HFFc6 (cell line): ENCODE measurements around the gene CKAP5. TPM values are rescaled to one million over a fixed set of nuclear protein-coding genes. Genes with fewer than 3 reads are reported as not detected.
A peak's percentile ranks its signal among the peaks of the same experiment; 100 is the strongest.

ENCODE experiments used
- DNase-seq: peaks from one replicate; pipeline ENCODE4 v3.0.0-alpha.2; 2018
- H3K27ac Mint-ChIP-seq: 2 replicates; pipeline ENCODE4 v1.8.0; 2020; ENCODE audit warnings: mild to moderate bottlenecking, mixed read lengths
- H3K27me3 Mint-ChIP-seq: 2 replicates; pipeline ENCODE4 v1.8.0; 2021; ENCODE audit warnings: mild to moderate bottlenecking, moderate library complexity, mixed read lengths; ENCODE audit not compliant: insufficient read depth
- H3K36me3 Mint-ChIP-seq: 2 replicates; pipeline ENCODE4 v1.8.0; 2021; ENCODE audit warnings: low read depth, mixed read lengths
- H3K4me1 Mint-ChIP-seq: 2 replicates; pipeline ENCODE4 v1.8.0; 2020; ENCODE audit warnings: low read depth, mixed read lengths
- H3K4me3 Mint-ChIP-seq: 2 replicates; pipeline ENCODE4 v1.8.0; 2020; ENCODE audit warnings: mild to moderate bottlenecking, moderate library complexity, mixed read lengths
- H3K9me3 Mint-ChIP-seq: 2 replicates; pipeline ENCODE4 v1.8.0; 2020; ENCODE audit warnings: mild to moderate bottlenecking, mixed read lengths
- CTCF ChIP-seq: fragments of 200-600 bp; sonication (generic); IDR thresholded peaks from 2 replicates; pipeline ENCODE4 v1.5.0; 2021; ENCODE audit warnings: antibody characterized with exemption, mild to moderate bottlenecking
- total RNA-seq, 6 experiments: library from RNA; stranded (reverse); fragmentation: NEBNext Ultra II Directional; extraction: Animal tissue kit (Norgen Biotek cat#: 25700); gene quantifications; 2 replicates in 1 of 6; 3 replicates in 5 of 6; pipeline ENCODE4 v1.2.3, GENCODE V29; 2021

The CKAP5 gene
- total RNA-seq, 6 experiments from 2014 or later, result 87.8 to 125 (median 116) TPM

- Mint-ChIP-seq H3K9me3 (no peaks in the 10 kb centered on the region), H3K36me3 (no peaks in the 10 kb centered on the region), H3K27ac (no peak overlapping the region), H3K27me3 (peaks cover 4% of the 10 kb centered on the region), H3K4me3 (no peak overlapping the region), H3K4me1 (no peaks in the 10 kb centered on the region)
- no peak for TF ChIP-seq CTCF
- DNase-seq, result no peak
These were observed 46.0 kb upstream of the CKAP5 start for GRCh38 chr11:46892109-46892508.

GRCh38 chr11:46890665-46891064 lies 44.6 kb upstream of the CKAP5 start:
- H3K27me3 Mint-ChIP-seq, result peaks cover 6% of the 10 kb centered on the region
- H3K36me3 Mint-ChIP-seq, result no peaks in the 10 kb centered on the region
- no peak overlapping the region for H3K27ac Mint-ChIP-seq
- H3K4me3 Mint-ChIP-seq, result no peak overlapping the region
- peak; percentile 25 for DNase-seq
- H3K4me1 Mint-ChIP-seq, result no peaks in the 10 kb centered on the region
- no peaks in the 10 kb centered on the region for H3K9me3 Mint-ChIP-seq
- TF ChIP-seq CTCF, result no peak

GRCh38 chr11:46889689-46890475 lies 43.8 kb upstream of the CKAP5 start:
- Mint-ChIP-seq H3K27me3 (peaks cover 6% of the 10 kb centered on the region), H3K4me3 (no peak overlapping the region), H3K9me3 (no peaks in the 10 kb centered on the region), H3K36me3 (no peaks in the 10 kb centered on the region), H3K4me1 (no peaks in the 10 kb centered on the region), H3K27ac (no peak overlapping the region)
- peak; percentile 53 for DNase-seq
- TF ChIP-seq CTCF, result peak; percentile 95

GRCh38 chr11:46889251-46889650 lies 43.2 kb upstream of the CKAP5 start:
- Mint-ChIP-seq H3K27me3 (peaks cover 6% of the 10 kb centered on the region), H3K9me3 (no peaks in the 10 kb centered on the region), H3K4me1 (no peaks in the 10 kb centered on the region), H3K27ac (no peak overlapping the region), H3K36me3 (no peaks in the 10 kb centered on the region), H3K4me3 (no peak overlapping the region)
- DNase-seq, result no peak
- TF ChIP-seq CTCF, result no peak

- no peak for TF ChIP-seq CTCF
- no peaks in the 10 kb centered on the region for H3K9me3 Mint-ChIP-seq
- no peak overlapping the region for H3K4me3 Mint-ChIP-seq
- peaks cover 6% of the 10 kb centered on the region for H3K27me3 Mint-ChIP-seq
- H3K36me3 Mint-ChIP-seq, result no peaks in the 10 kb centered on the region
- H3K4me1 Mint-ChIP-seq, result no peaks in the 10 kb centered on the region
- H3K27ac Mint-ChIP-seq, result no peak overlapping the region
- no peak for DNase-seq
These were observed 42.6 kb upstream of the CKAP5 start for GRCh38 chr11:46888636-46889035.
